K562 (cell line): ENCODE data around the gene FRMPD2. TPM values are rescaled to one million over a fixed set of nuclear protein-coding genes. Genes with fewer than 3 reads are reported as not detected.

Experiments
- ATAC-seq: fragments of 200-7000 bp; cut with Tn5 transposase; 3 replicates; pipeline ENCODE4 v1.9.1; 2020; ENCODE audit warnings: moderate library complexity
- BruUV-seq: library from RNA; stranded (reverse); fragments of 400-500 nt; replicated peaks from 2 replicates; lab custom pipeline; 2021; lab: Mats Ljungman, UMichigan
- CTCF ChIA-PET: fragments of 300-600 bp; formaldehyde crosslinking; extraction: SDS; loops from one replicate; lab custom pipeline; 2021; ENCODE audit warnings: low intra/inter-chr PET ratio; lab: Yijun Ruan, JAX
- POLR2A ChIA-PET: fragments of 300-600, 350-650 bp; sonication (Branson Sonifier 250); formaldehyde crosslinking; extraction: SDS; loops from one replicate; lab custom pipeline; 2021; ENCODE audit warnings: antibody characterized with exemption, inconsistent platforms; lab: Yijun Ruan, JAX
- DNase-seq, 4 experiments: peaks; one replicate each; pipeline versions ENCODE4 v3.0.0 to v3.0.0-alpha.2; 2011 to 2018; ENCODE audit warnings: low spot score in 3 of 4, mixed read lengths in 3 of 4; ENCODE audit errors: extremely low read depth in 1 of 4
- FAIRE-seq: peaks from 2 replicates; lab custom pipeline; 2011; peaks lifted over from hg19 to GRCh38; lab: Jason Lieb, UNC
- H2AFZ ChIP-seq: 2 replicates; pipeline ENCODE4 v1.6.0; 2011; ENCODE audit warnings: low read depth, low read length, control low read depth, inconsistent platforms
- H3K27ac ChIP-seq: fragments of 200-600 bp; 3 replicates; pipeline ENCODE4 v1.8.0; 2011; ENCODE audit warnings: low read depth, mild to moderate bottlenecking, control low read depth, inconsistent platforms, low read length, moderate library complexity, mixed read lengths; ENCODE audit errors: extremely low read depth
- H3K27me3 ChIP-seq, 2 experiments: fragments of 300-600 bp in 1 of 2; 2 replicates in 1 of 2; 3 replicates in 1 of 2; pipeline versions ENCODE4 v1.6.0 to v1.8.0; 2011; ENCODE audit warnings: inconsistent platforms in 2 of 2, low read length in 2 of 2, mild to moderate bottlenecking in 1 of 2, mixed read lengths in 1 of 2, moderate library complexity in 1 of 2; ENCODE audit not compliant: control insufficient read depth in 2 of 2, insufficient read depth in 2 of 2
- H3K36me3 ChIP-seq: fragments of 300-600 bp; 3 replicates; pipeline ENCODE4 v1.8.0; 2011; ENCODE audit warnings: mild to moderate bottlenecking, low read length, inconsistent platforms; ENCODE audit not compliant: control insufficient read depth, insufficient read depth
- H3K4me1 ChIP-seq, 2 experiments: fragments of 200-600 bp in 1 of 2; replicated peaks in 1 of 2; 2 replicates in 1 of 2; 3 replicates in 1 of 2; pipeline versions ENCODE4 v1.5.1 to v1.8.0; 2011; ENCODE audit warnings: inconsistent platforms in 2 of 2, low read length in 2 of 2, mild to moderate bottlenecking in 1 of 2, mixed read lengths in 1 of 2, moderate library complexity in 1 of 2; ENCODE audit not compliant: control insufficient read depth in 2 of 2, insufficient read depth in 2 of 2
- H3K4me2 ChIP-seq: 2 replicates; pipeline ENCODE4 v1.6.1; 2011; ENCODE audit warnings: low read length, control low read depth, inconsistent platforms, mixed read lengths; ENCODE audit not compliant: insufficient read depth
- H3K4me3 ChIP-seq: fragments of 200-600 bp; sonication (generic), shearing (Covaris generic); 2 replicates; pipeline ENCODE4 v1.5.1; 2016; ENCODE audit warnings: control low read depth, inconsistent platforms
- H3K79me2 ChIP-seq: fragments of 200-600 bp; 3 replicates; pipeline ENCODE4 v1.8.0; 2011; ENCODE audit warnings: low read length, inconsistent platforms; ENCODE audit not compliant: control insufficient read depth, insufficient read depth
- H3K9ac ChIP-seq, 2 experiments: 2 replicates each; pipeline versions ENCODE4 v1.6.0 to v1.6.1; 2011; ENCODE audit warnings: low read depth in 2 of 2, low read length in 2 of 2, control low read depth in 1 of 2, inconsistent platforms in 1 of 2, mild to moderate bottlenecking in 1 of 2, mixed read lengths in 1 of 2; ENCODE audit not compliant: insufficient read depth in 1 of 2
- H3K9me1 ChIP-seq: one replicate; pipeline ENCODE4 v1.6.0; 2011; ENCODE audit warnings: inconsistent platforms, mild to moderate bottlenecking, low read length, moderate library complexity; ENCODE audit not compliant: control insufficient read depth, insufficient read depth
- H3K9me3 ChIP-seq: replicated peaks from 2 replicates; pipeline ENCODE4 v1.5.1; 2011; ENCODE audit warnings: low read depth, low read length, inconsistent platforms; ENCODE audit not compliant: control insufficient read depth, insufficient read depth
- H4K20me1 ChIP-seq: replicated peaks from 2 replicates; pipeline ENCODE4 v1.6.1; 2011; ENCODE audit warnings: low read length, inconsistent platforms, mixed read lengths; ENCODE audit not compliant: control insufficient read depth, insufficient read depth
- BRCA1 ChIP-seq, 2 experiments: fragments of 450-650 bp in 1 of 2; sonication (generic) in 1 of 2; formaldehyde crosslinking in 1 of 2; IDR thresholded peaks; 2 replicates each; pipeline versions ENCODE4 v1.5.0 to v1.6.1; 2017 to 2020; ENCODE audit warnings: mild to moderate bottlenecking in 1 of 2, missing genetic modification reagents in 1 of 2
- C11orf30 ChIP-seq: fragments of 450-650 bp; IDR thresholded peaks from 2 replicates; pipeline ENCODE4 v1.6.1; 2016; ENCODE audit warnings: low read depth, mild to moderate bottlenecking
- HNRNPUL1 ChIP-seq: fragments of 200-400 bp; formaldehyde crosslinking; IDR thresholded peaks from 2 replicates; pipeline ENCODE4 v1.6.1; 2017; ENCODE audit warnings: low read length
- SAFB2 ChIP-seq: fragments of 200-400 bp; formaldehyde crosslinking; IDR thresholded peaks from 2 replicates; pipeline ENCODE4 v1.6.1; 2018; ENCODE audit warnings: borderline replicate concordance, low read length, low read depth, moderate library complexity; ENCODE audit not compliant: severe bottlenecking
- TCFL5 ChIP-seq: fragments of 250-450 bp; sonication (Bioruptor Pico); conservative IDR thresholded peaks from 2 replicates; pipeline ENCODE4 v1.6.1; 2021; ENCODE audit warnings: mild to moderate bottlenecking, moderate library complexity, matching md5 sums
- XRCC4 ChIP-seq: IDR thresholded peaks from one replicate; pipeline ENCODE4 v1.6.1; 2011; ENCODE audit not compliant: insufficient read depth, insufficient read length; ENCODE audit errors: extremely low read depth
- ZC3H4 ChIP-seq: sonication (generic); formaldehyde crosslinking; IDR thresholded peaks from 2 replicates; pipeline ENCODE4 v1.9.0; 2021; ENCODE audit warnings: missing genetic modification reagents, borderline replicate concordance
- ZNF197 ChIP-seq: fragments of 200-800 bp; sonication (Bioruptor generic); IDR thresholded peaks from 2 replicates; pipeline ENCODE4 v1.6.1; 2016; ENCODE audit warnings: low read depth, missing genetic modification characterization, missing compliant biosample characterization
- ZNF212 ChIP-seq: fragments of 450-650 bp; formaldehyde crosslinking; IDR thresholded peaks from 2 replicates; pipeline ENCODE4 v1.4.0; 2020; ENCODE audit warnings: mild to moderate bottlenecking
- ZNF23 ChIP-seq: fragments of 250-450 bp; sonication (Bioruptor Pico); IDR thresholded peaks from 2 replicates; pipeline ENCODE4 v1.4.0; 2020; ENCODE audit warnings: mild to moderate bottlenecking
- ZNF354B ChIP-seq: fragments of 250-450 bp; sonication (Bioruptor Pico); IDR thresholded peaks from 2 replicates; pipeline ENCODE4 v1.4.0; 2020
- ZNF589 ChIP-seq: fragments of 200-800 bp; sonication (Bioruptor generic); IDR thresholded peaks from 2 replicates; pipeline ENCODE4 v1.6.1; 2016; ENCODE audit warnings: low read depth, missing genetic modification characterization, missing compliant biosample characterization
- WGBS: fragments of 100-300 bp; shearing (Covaris generic); methylation state at CpG from one replicate; pipeline ENCODE4 v1.1.6; 2016; ENCODE audit warnings: low coverage, mixed read lengths; ENCODE audit not compliant: insufficient coverage; ENCODE audit errors: missing lambda C conversion rate; 5-methylcytosine and 5-hydroxymethylcytosine counted together
- in situ Hi-C: fragments of 300-500 bp; cut with MboI; formaldehyde crosslinking; loops from 4 replicates; pipeline ENCODE4 v1.15.0; 2018; ENCODE audit warnings: inconsistent platforms, mixed read lengths
- intact Hi-C: fragments of 100-400 bp; cut with micrococcal nuclease; formaldehyde crosslinking; loops from 2 replicates; pipeline ENCODE4 v1.14.2; 2022
- polyA plus RNA-seq, 8 experiments: library from polyadenylated mRNA; depleted of rRNA in 4 of 8; stranded (reverse) in 5 of 8; unstranded in 3 of 8; fragments of >200 nt; fragmentation: Nextera tagmentation in 2 of 8; fragmentation: Illumina TruSeq in 1 of 8; extraction: Ambion mirVana in 2 of 8; extraction: Trizol in 1 of 8; gene quantifications; 2 replicates each; pipeline versions ENCODE4 v1.2.1 to v1.2.3, GENCODE V29; 2011 to 2014; ENCODE audit warnings: inconsistent platforms in 1 of 8, missing spikeins in 1 of 8
- total RNA-seq, 7 experiments: library from RNA; depleted of rRNA in 6 of 7; stranded (reverse); fragments of >200 nt in 6 of 7; fragmentation: Illumina TruSeq in 2 of 7; extraction: Trizol in 2 of 7; gene quantifications; 2 replicates each; pipeline versions ENCODE4 v1.2.1 to v1.2.3, GENCODE V29; 2011 to 2021; ENCODE audit warnings: low replicate concordance in 1 of 7
- TF ChIP-seq, protein P1 (sequence below): fragments of 250-450 bp; sonication (Bioruptor Pico); IDR thresholded peaks from 2 replicates; pipeline ENCODE4 v1.4.0; 2020; ENCODE audit warnings: mild to moderate bottlenecking, moderate library complexity, borderline replicate concordance
- TF ChIP-seq, protein P2 (sequence below): fragments of 250-450 bp; sonication (Bioruptor Pico); IDR thresholded peaks from 2 replicates; pipeline ENCODE4 v1.4.0; 2020; ENCODE audit warnings: borderline replicate concordance
- TF ChIP-seq, protein P3 (sequence below): sonication (generic); formaldehyde crosslinking; IDR thresholded peaks from 2 replicates; pipeline ENCODE4 v1.8.1; 2023; ENCODE audit warnings: mild to moderate bottlenecking, missing genetic modification reagents

Gene FRMPD2
- total and polyA plus RNA-seq, 9 of the 15 experiments (the other 6 are each of a cell fraction or from before 2014, with no cell fraction given): 0.12 to 0.95 (median 0.33) TPM

DNA sequence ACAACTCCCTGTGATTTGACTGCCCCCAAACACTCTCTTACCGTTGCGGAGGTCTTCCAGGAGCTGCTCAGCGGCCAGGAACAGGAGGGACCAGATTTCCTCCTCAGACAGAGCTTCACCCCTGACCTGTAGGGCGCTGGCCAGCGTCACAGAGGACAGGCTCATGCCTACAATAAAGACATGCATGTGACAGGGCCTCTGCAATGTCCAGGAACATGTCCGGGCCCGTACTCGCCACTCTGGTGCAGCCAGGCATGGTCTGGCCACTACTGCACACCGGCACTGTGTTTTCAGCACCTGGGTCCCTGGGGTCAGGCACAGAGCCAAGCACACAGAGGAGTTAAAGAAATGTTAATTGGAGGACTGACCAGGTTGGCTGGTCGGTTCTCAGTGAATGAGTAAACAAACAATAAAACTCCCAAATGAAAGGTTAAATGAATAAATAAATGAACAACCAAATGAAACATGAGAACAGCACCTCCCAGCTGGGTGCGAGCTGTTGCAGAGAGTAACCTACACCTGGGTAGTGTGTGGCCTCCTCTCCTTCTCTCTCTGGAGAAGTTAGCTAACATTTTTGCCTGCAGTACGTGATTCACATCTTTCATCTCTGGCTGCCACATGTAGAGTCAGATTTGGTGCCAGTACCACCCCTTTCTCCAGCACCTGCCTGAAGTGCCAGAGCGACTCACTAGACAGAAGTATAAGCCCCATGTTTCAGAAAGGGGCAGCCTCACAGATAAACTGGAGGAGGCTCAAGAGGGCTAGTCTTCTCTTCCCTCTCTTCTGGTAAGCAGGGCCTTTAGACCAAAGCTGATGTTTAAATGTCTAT lies 22.8 kb downstream of the FRMPD2 start:
- Histone ChIP-seq H3K4me2 (no peak overlapping the region), H4K20me1 (no peaks in the 10 kb centered on the region), H3K4me3 (no peak overlapping the region), H3K27ac (no peak overlapping the region), H3K79me2 (no peaks in the 10 kb centered on the region), H3K9me3 (no peaks in the 10 kb centered on the region), H2AFZ (no peak overlapping the region), H3K4me1 (0 out of 5 replicates have a peak, but pooled peaks cover 0 to 3% of the 10 kb centered on the region in 2 experiments), H3K9ac (no peak overlapping the region), H3K36me3 (no peaks in the 10 kb centered on the region), H3K9me1 (no peaks in the 10 kb centered on the region), H3K27me3 (peaks cover 17 to 58% of the 10 kb centered on the region in 2 experiments)
- in situ Hi-C loops: no loop called here
- TF ChIP-seq SAFB2 (no peak), XRCC4 (no peak), BRCA1 (IDR thresholded peaks at IDR 0.05) (no peak), BRCA1 (CRISPR knock-in tag; IDR thresholded peaks at IDR 0.05) (no peak), ZNF212 (CRISPR knock-in tag) (no peak), ZNF23 (CRISPR knock-in tag) (no peak), ZNF354B (CRISPR knock-in tag) (no peak), C11orf30 (no peak), ZNF589 (no peak), HNRNPUL1 (no peak), ZC3H4 (CRISPR knock-in tag) (no peak), TCFL5 (CRISPR knock-in tag) (no peak), ZNF197 (CRISPR knock-in tag) (no peak)
- TF ChIP-seq, protein P1, sequence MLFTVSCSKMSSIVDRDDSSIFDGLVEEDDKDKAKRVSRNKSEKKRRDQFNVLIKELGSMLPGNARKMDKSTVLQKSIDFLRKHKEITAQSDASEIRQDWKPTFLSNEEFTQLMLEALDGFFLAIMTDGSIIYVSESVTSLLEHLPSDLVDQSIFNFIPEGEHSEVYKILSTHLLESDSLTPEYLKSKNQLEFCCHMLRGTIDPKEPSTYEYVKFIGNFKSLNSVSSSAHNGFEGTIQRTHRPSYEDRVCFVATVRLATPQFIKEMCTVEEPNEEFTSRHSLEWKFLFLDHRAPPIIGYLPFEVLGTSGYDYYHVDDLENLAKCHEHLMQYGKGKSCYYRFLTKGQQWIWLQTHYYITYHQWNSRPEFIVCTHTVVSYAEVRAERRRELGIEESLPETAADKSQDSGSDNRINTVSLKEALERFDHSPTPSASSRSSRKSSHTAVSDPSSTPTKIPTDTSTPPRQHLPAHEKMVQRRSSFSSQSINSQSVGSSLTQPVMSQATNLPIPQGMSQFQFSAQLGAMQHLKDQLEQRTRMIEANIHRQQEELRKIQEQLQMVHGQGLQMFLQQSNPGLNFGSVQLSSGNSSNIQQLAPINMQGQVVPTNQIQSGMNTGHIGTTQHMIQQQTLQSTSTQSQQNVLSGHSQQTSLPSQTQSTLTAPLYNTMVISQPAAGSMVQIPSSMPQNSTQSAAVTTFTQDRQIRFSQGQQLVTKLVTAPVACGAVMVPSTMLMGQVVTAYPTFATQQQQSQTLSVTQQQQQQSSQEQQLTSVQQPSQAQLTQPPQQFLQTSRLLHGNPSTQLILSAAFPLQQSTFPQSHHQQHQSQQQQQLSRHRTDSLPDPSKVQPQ (CRISPR knock-in tag): no peak
- TF ChIP-seq, protein P2, sequence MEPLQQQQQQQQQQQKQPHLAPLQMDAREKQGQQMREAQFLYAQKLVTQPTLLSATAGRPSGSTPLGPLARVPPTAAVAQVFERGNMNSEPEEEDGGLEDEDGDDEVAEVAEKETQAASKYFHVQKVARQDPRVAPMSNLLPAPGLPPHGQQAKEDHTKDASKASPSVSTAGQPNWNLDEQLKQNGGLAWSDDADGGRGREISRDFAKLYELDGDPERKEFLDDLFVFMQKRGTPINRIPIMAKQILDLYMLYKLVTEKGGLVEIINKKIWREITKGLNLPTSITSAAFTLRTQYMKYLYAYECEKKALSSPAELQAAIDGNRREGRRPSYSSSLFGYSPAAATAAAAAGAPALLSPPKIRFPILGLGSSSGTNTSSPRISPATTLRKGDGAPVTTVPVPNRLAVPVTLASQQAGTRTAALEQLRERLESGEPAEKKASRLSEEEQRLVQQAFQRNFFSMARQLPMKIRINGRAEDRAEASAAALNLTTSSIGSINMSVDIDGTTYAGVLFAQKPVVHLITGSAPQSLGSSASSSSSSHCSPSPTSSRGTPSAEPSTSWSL (CRISPR knock-in tag): no peak
- TF ChIP-seq, protein P3, sequence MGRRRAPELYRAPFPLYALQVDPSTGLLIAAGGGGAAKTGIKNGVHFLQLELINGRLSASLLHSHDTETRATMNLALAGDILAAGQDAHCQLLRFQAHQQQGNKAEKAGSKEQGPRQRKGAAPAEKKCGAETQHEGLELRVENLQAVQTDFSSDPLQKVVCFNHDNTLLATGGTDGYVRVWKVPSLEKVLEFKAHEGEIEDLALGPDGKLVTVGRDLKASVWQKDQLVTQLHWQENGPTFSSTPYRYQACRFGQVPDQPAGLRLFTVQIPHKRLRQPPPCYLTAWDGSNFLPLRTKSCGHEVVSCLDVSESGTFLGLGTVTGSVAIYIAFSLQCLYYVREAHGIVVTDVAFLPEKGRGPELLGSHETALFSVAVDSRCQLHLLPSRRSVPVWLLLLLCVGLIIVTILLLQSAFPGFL (CRISPR knock-in tag): no peak
- no TSS peak for BruUV-seq
- intact Hi-C loops: no loop called here
- ATAC-seq (no peak), DNase-seq (no peak), FAIRE-seq (no peak)
- ChIA-PET CTCF (no interaction called here), POLR2A (interaction anchor here (0.6 to 1.2 kb wide), 3 partner anchors 10 to 174 kb away, joined by 3 read pairs; no protein-coding TSS in a partner anchor)
- WGBS: 1% methylated on average over 13 of the region's 13 CpGs
